ENCODE results near the gene SLC22A31.

The SLC22A31 gene

GRCh38 chr16:89197633-89198416 is 2.5 kb downstream of the SLC22A31 start:
- DNase-seq (ENCODE audit: low read depth), result no peak
- H3K4me3 ChIP-seq (ENCODE audit: control insufficient read depth, low read depth, low read length), result no peak overlapping the region
- TF ChIP-seq CTCF (conservative IDR thresholded peaks at IDR 0.05; ENCODE audit: control insufficient read depth, insufficient read depth, low read depth, low read length), result no peak

- DNase-seq (ENCODE audit: low read depth), result no peak
- TF ChIP-seq CTCF (conservative IDR thresholded peaks at IDR 0.05; ENCODE audit: control insufficient read depth, insufficient read depth, low read depth, low read length), result no peak
- no peak overlapping the region for H3K4me3 ChIP-seq (ENCODE audit: control insufficient read depth, low read depth, low read length)
Measured at GRCh38 chr16:89197033-89197632, 3.2 kb downstream of the SLC22A31 start.

GRCh38 chr16:89195521-89196171 is 4.7 kb downstream of the SLC22A31 start:
- no peak overlapping the region for H3K4me3 ChIP-seq (ENCODE audit: control insufficient read depth, low read depth, low read length)
- no peak for TF ChIP-seq CTCF (conservative IDR thresholded peaks at IDR 0.05; ENCODE audit: control insufficient read depth, insufficient read depth, low read depth, low read length)
- no peak for DNase-seq (ENCODE audit: low read depth)

- no peak overlapping the region for H3K4me3 ChIP-seq (ENCODE audit: control insufficient read depth, low read depth, low read length)
- DNase-seq (ENCODE audit: low read depth), result no peak
- no peak for TF ChIP-seq CTCF (conservative IDR thresholded peaks at IDR 0.05; ENCODE audit: control insufficient read depth, insufficient read depth, low read depth, low read length)
Measured at GRCh38 chr16:89194340-89195311, 5.7 kb downstream of the SLC22A31 start.

GRCh38 chr16:89193576-89194293 is 6.6 kb downstream of the SLC22A31 start:
- no peak for DNase-seq (ENCODE audit: low read depth)
- H3K4me3 ChIP-seq (ENCODE audit: control insufficient read depth, low read depth, low read length), result no peak overlapping the region
- TF ChIP-seq CTCF (conservative IDR thresholded peaks at IDR 0.05; ENCODE audit: control insufficient read depth, insufficient read depth, low read depth, low read length), result no peak
